Measurements from ENCODE around the gene IST1. TPM values are rescaled to one million over a fixed set of nuclear protein-coding genes. Genes with fewer than 3 reads are reported as not detected.

Gene IST1
- total and polyA plus RNA-seq, 2 experiments from 2014 or later = 102 to 175 TPM

DNA sequence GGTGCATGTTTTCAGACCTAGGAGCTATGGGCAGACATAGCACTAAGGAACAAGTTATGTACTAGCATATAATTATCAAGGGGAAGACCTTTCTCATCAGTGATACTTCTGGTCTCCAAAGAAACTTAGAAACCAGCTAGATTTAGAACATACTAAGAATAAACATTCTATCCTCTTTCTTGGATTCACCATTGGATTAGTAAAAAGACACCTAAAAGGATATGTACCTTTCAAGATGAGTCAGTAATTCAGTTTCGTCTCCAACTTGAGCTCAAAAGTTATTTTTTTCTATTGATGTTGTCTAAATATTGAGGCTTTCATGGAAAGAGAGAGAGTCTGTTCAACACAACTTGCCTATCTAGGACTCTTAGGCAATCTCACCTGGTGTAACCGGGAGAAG lies 24.5 kb upstream of the IST1 start:
- TF ChIP-seq EZH2phosphoT487 (IDR thresholded peaks at IDR 0.05; ENCODE audit: insufficient read depth, low read depth) = no peak
- TF ChIP-seq EZH2 (IDR thresholded peaks at IDR 0.05; ENCODE audit: insufficient read depth, poor library complexity, severe bottlenecking) = no peak
- Histone ChIP-seq H2AFZ (no peak overlapping the region), H3K9ac (no peak overlapping the region), H4K20me1 (ENCODE audit: insufficient read depth) (no peaks in the 10 kb centered on the region), H3K4me2 (ENCODE audit: unreplicated experiment) (no peak overlapping the region), H3K27ac (no peak overlapping the region), H3K36me3 (ENCODE audit: low read depth) (no peaks in the 10 kb centered on the region; the same call in 1 of the 2 replicates), H3K4me1 (ENCODE audit: insufficient read depth) (no peaks in the 10 kb centered on the region), H3K27me3 (replicated peaks; ENCODE audit: insufficient read depth) (no peaks in the 10 kb centered on the region), H3K9me2 (ENCODE audit: insufficient read depth) (no peaks in the 10 kb centered on the region), H3K4me3 (no peak overlapping the region), H3K9me3 (ENCODE audit: low read depth) (no peaks in the 10 kb centered on the region), H3F3A (ENCODE audit: insufficient read depth) (no peaks in the 10 kb centered on the region), H3K79me2 (ENCODE audit: insufficient read depth) (no peaks in the 10 kb centered on the region)
- in situ Hi-C loops (cut with MboI) = no loop called here
- no peak for DNase-seq
- WGBS, 2 experiments (ENCODE audit: low coverage in 1 of 2, low lambda C conversion rate in 2 of 2, missing lambda C conversion rate in 2 of 2) = 98 to 99% methylated on average over 2 of the region's 2 CpGs

DNA sequence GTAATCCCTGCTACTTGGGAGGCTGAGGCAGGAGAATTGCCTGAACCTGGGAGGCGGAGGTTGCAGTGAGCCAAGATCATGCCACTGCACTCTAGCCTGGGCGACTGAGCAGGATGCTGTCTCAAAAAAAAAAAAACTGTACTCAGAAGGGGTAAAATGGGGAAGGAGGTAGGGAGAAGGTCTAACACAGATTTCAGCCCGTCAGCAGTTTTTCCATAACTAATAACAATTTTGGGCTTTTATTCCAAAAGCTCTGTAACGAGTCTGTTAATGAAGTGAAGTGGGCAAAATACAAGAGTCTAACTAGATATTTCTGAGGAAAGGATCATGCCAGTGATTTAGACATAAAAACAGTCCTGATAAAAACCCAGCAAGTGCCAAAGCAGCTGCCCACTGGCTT lies 22.1 kb upstream of the IST1 start:
- H3K9me2 ChIP-seq (ENCODE audit: insufficient read depth) = no peaks in the 10 kb centered on the region
- no peak overlapping the region for H3K4me3 ChIP-seq
- DNase-seq = no peak
- no peaks in the 10 kb centered on the region for H3K27me3 ChIP-seq (replicated peaks; ENCODE audit: insufficient read depth)
- no peak overlapping the region for H3K9ac ChIP-seq
- TF ChIP-seq EZH2 (IDR thresholded peaks at IDR 0.05; ENCODE audit: insufficient read depth, poor library complexity, severe bottlenecking) (no peak), EZH2phosphoT487 (IDR thresholded peaks at IDR 0.05; ENCODE audit: insufficient read depth, low read depth) (no peak)
- H4K20me1 ChIP-seq (ENCODE audit: insufficient read depth) = no peaks in the 10 kb centered on the region
- H2AFZ ChIP-seq = no peak overlapping the region
- in situ Hi-C loops (cut with MboI) = no loop called here
- no peaks in the 10 kb centered on the region for H3K9me3 ChIP-seq (ENCODE audit: low read depth)
- H3F3A ChIP-seq (ENCODE audit: insufficient read depth) = no peaks in the 10 kb centered on the region
- H3K36me3 ChIP-seq (ENCODE audit: low read depth) = no peaks in the 10 kb centered on the region; the same call in 1 of the 2 replicates
- H3K27ac ChIP-seq = no peak overlapping the region
- no peak overlapping the region for H3K4me2 ChIP-seq (ENCODE audit: unreplicated experiment)
- no peaks in the 10 kb centered on the region for H3K4me1 ChIP-seq (ENCODE audit: insufficient read depth)
- no peaks in the 10 kb centered on the region for H3K79me2 ChIP-seq (ENCODE audit: insufficient read depth)
- 87% methylated on average over 4 of the region's 4 CpGs for WGBS, 2 experiments (ENCODE audit: low coverage in 1 of 2, low lambda C conversion rate in 2 of 2, missing lambda C conversion rate in 2 of 2)

- Histone ChIP-seq H2AFZ (no peak overlapping the region), H3K27ac (no peak overlapping the region), H3K4me1 (ENCODE audit: insufficient read depth) (peaks cover 7% of the 10 kb centered on the region), H3K79me2 (ENCODE audit: insufficient read depth) (no peaks in the 10 kb centered on the region), H3F3A (ENCODE audit: insufficient read depth) (peaks cover 7% of the 10 kb centered on the region; the same call in 1 of the 2 replicates), H3K9me2 (ENCODE audit: insufficient read depth) (no peaks in the 10 kb centered on the region), H3K27me3 (replicated peaks; ENCODE audit: insufficient read depth) (no peaks in the 10 kb centered on the region), H3K9ac (no peak overlapping the region), H3K9me3 (ENCODE audit: low read depth) (no peaks in the 10 kb centered on the region), H3K36me3 (ENCODE audit: low read depth) (no peaks in the 10 kb centered on the region), H4K20me1 (ENCODE audit: insufficient read depth) (no peaks in the 10 kb centered on the region), H3K4me2 (ENCODE audit: unreplicated experiment) (no peak overlapping the region), H3K4me3 (no peak overlapping the region)
- 68 to 74% methylated on average over 4 of the region's 4 CpGs for WGBS, 2 experiments (ENCODE audit: low coverage in 1 of 2, low lambda C conversion rate in 2 of 2, missing lambda C conversion rate in 2 of 2)
- TF ChIP-seq EZH2phosphoT487 (IDR thresholded peaks at IDR 0.05; ENCODE audit: insufficient read depth, low read depth) (no peak), EZH2 (IDR thresholded peaks at IDR 0.05; ENCODE audit: insufficient read depth, poor library complexity, severe bottlenecking) (no peak)
- no peak for DNase-seq
- in situ Hi-C loops (cut with MboI) = no loop called here
Measured at GRCh38 chr16:71878911-71879310, 16.4 kb upstream of the IST1 start.

- Histone ChIP-seq H3K4me3 (no peak overlapping the region), H3K27ac (no peak overlapping the region), H3K4me1 (ENCODE audit: insufficient read depth) (peaks cover 7% of the 10 kb centered on the region), H3K9ac (no peak overlapping the region), H3K4me2 (ENCODE audit: unreplicated experiment) (no peak overlapping the region), H3K27me3 (replicated peaks; ENCODE audit: insufficient read depth) (no peaks in the 10 kb centered on the region), H4K20me1 (ENCODE audit: insufficient read depth) (no peaks in the 10 kb centered on the region), H3K9me3 (ENCODE audit: low read depth) (no peaks in the 10 kb centered on the region), H3K79me2 (ENCODE audit: insufficient read depth) (no peaks in the 10 kb centered on the region), H3F3A (ENCODE audit: insufficient read depth) (peaks cover 9% of the 10 kb centered on the region; the same call in 1 of the 2 replicates), H3K36me3 (ENCODE audit: low read depth) (no peaks in the 10 kb centered on the region), H3K9me2 (ENCODE audit: insufficient read depth) (no peaks in the 10 kb centered on the region), H2AFZ (no peak overlapping the region)
- DNase-seq = no peak
- TF ChIP-seq EZH2phosphoT487 (IDR thresholded peaks at IDR 0.05; ENCODE audit: insufficient read depth, low read depth) (no peak), EZH2 (IDR thresholded peaks at IDR 0.05; ENCODE audit: insufficient read depth, poor library complexity, severe bottlenecking) (no peak)
- in situ Hi-C loops (cut with MboI) = no loop called here
- 96 to 98% methylated on average over 4 of the region's 4 CpGs for WGBS, 2 experiments (ENCODE audit: low coverage in 1 of 2, low lambda C conversion rate in 2 of 2, missing lambda C conversion rate in 2 of 2)
Measured at GRCh38 chr16:71880176-71880575, 15.2 kb upstream of the IST1 start.
